Measurements from ENCODE around the gene YIPF6.
"Not testable (repeated sequence)": the region's sequence is repeated elsewhere in the genome, so short reads cannot be mapped to it uniquely, and the experiment has no call there.

The YIPF6 gene

DNA sequence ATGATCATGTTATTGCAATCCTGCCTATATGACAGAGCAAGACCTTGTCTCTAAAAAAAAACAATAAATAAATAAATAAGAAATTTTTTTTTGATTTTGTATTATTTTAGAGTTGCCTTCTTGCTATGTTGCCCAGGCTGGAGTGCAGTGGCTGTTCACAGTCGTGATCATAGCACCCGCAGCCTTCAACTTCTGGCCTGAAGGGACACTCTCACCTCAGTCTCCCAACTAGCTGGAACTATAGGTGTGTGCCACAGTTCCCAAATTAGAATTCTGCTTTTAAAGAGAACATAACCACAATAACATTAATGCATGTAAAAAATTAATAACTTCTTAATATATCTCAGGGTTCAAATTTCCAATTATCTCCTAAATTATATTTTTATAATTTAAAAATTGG, 7.8 kb downstream of the YIPF6 start:
- DNase-seq (ENCODE audit: low read depth), result no peak

DNA sequence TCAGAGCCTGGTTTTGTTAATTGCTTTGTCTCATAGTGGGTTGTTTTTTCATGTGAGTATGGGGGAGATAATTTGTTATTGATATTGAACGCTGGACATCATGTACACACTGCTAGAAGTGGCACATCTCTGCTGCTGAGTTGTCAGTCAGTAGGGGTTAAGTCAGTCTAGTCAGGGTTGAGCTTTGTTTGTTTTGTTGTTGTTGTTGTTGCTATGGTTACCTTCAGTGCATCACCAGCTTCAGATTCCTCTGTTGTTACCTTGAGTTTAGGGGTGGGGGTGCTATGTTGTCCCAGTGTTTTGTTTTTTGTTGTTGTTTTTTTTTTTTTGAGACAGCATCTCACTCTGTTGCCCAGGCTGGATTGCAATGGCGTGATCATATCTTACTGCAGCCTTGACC, 9.9 kb downstream of the YIPF6 start:
- DNase-seq (ENCODE audit: low read depth), result no peak

DNA sequence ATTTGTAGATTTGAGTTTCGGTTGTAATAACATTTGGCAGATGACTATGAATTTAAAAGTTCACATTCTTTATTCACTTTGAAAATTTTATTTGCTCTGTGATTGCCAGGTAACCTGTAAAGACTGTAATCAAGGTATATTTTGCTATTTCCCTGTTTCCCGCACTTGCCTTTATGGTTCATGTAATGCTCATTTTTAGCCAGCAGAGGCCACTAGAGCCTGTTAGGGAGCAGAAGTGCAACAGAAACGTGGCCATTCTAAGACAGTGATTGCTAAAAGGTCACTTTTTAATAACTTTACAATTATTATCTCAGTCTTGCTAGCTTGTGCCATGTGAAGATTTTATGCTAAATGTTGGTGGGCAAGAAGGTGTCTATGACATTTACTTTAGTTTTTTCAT, 12.4 kb downstream of the YIPF6 start:
- no peak for DNase-seq (ENCODE audit: low read depth)

DNA sequence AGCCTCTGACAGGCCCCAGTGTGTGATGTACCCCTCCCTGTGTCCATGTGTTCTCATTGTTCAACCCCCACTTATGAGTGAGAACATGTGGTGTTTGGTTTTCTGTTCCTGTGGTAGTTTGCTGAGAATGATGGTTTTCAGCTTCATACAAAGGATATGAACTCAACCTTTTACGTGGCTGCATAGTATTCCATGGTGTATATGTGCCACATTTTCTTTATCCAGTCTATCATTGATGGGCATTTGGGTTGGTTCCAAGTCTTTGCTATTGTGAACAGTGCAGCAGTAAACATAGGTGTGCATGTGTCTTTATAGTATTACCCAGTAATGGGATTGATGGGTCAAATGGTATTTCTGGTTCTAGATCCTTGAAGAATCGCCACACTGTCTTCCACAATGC, 25.8 kb downstream of the YIPF6 start:
- DNase-seq (ENCODE audit: low read depth), result not testable (repeated sequence)

DNA sequence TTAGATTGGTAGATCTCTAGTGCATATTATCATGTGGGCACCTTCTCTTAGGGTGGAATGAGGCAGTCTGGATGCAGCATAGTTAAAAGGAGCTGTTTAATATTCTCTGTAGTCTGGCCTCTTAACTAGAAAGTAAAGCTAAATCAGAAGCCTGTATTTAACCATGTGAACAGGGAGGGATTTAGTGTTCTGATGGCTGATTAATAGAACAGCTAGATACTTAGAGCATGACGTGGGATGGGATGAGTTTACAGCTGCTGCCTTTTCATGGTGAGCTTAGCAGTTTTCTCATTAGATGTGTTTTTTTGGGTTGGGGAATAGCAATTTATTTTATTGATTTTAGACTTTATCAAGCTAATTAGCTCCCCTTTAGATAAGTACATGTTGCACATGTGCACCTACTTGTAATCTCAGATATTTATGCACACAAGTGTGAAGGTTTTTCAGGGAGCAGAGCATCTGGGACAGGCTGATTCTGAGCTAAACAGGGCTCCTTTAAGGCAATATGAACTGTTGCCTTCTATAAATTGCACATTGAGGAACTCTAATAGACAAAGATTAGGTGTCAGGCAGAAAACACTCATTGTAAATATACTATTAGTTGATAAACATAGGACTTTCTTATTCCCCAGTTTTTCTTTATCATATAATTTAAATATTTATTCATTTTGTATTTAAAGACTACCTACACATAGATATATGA, 34.1 kb downstream of the YIPF6 start:
- DNase-seq (ENCODE audit: low read depth), result no peak

DNA sequence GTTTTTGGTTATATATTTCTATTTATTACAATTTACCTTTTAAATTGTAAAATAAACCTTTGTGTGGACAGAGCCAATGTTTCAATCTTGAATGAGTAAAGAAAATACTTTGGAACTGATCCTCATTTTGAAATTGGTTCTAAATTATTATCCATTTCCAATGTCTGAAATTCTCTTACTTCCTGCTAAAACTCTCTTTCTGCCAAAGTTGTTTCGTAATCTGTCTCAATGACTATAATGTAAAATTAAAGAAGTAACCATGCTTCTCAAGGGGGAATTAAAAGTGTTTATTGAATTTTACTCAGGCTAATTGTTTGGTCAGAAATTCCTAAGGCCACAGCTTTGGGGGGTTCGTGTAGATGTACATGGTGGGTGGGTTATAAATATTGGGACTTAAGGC, 34.8 kb downstream of the YIPF6 start:
- no peak for DNase-seq (ENCODE audit: low read depth)

DNA sequence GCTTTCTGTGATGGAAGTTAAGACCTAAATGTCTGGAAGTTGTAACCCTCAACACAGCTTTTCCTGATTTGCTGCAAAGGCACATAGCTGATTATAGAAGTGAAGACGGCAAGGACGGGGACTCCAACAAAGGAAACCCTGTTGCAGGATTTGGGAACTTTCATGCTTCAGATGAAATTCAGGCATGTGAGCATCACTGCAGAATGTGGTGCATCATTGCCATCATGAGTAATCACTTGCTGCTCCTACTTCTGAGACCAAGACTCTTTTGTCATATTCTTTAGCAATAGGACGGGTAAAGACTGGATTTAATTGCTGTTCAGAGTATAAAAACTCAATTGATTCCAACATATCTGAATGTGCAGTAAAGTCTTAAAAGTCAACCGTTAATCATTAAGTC, 35.8 kb downstream of the YIPF6 start:
- DNase-seq (ENCODE audit: low read depth), result no peak

DNA sequence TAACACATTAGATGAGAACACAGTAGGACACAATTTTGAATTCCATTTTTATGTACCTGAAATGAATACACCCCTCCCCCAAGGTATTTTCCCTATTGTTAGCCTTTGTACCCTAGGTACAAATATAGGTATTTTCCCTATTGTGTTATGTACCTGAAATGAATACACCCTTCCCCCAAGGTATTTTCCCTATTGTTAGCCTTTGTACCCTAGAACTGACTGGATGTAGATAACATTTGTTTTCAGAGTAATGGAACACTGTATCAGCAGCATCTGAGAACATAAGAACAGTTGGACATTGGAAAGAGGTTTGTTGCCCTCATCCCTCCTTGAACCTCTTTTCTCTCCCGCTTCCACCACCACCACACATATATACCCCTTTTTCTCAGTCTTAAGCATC, 37.6 kb downstream of the YIPF6 start:
- DNase-seq (ENCODE audit: low read depth), result no peak

DNA sequence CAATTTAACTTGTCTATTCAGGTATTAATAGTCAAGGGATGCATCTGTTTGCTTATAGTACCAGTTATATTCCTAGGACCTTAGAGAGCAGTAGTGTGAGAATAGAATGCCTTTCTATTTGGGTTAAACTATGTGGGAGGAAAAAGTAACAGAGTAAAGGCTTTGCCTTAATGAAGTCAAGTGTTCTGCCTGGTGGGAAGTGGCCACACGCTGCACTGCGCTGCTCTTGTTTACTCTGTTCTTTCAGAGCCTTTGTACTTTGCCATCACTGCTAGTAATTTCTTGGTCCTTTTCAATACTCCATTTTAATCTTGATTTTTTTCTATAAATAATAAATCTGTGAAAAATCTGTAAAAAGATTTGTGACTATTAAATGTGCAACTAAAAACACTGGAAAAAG, 38.0 kb downstream of the YIPF6 start:
- no peak for DNase-seq (ENCODE audit: low read depth)

DNA sequence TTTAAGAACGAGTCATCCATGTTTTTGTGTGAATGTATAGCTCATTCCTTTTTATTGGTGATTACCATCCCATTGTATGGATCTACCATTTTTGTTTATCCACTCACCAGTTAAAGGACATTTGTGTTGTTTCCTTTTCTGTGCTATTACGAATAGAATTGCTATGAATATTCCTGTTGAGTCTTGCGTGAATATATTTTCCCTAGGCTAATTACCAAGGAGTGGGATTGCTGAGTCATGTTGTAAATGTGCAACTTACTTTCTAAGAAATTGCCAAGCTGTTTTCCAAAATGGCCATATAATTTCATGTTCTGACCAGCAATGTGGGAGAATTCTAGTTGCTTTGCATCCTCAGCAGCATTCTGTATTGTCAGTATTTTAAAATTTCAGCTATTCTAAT, 51.3 kb downstream of the YIPF6 start:
- DNase-seq (ENCODE audit: low read depth), result no peak

DNA sequence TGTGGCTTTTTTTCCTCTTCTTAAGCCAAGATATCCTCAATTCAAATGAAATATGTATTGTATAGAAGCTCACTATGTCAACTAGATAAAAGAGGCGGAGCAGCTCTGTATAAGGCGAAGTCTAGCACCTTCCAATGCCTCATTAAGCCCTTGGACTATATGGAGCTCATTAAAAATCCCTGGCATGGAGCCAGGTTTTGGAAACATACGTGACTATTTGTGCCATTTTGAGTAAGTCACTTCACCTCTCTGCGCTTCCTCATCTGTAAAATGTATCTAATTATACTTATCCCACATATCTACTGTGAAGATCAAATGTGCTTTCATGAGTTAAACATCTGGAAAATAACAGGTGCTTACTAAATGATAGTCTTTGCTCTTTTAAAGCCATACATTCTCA, 57.2 kb downstream of the YIPF6 start:
- no peak for DNase-seq (ENCODE audit: low read depth)

DNA sequence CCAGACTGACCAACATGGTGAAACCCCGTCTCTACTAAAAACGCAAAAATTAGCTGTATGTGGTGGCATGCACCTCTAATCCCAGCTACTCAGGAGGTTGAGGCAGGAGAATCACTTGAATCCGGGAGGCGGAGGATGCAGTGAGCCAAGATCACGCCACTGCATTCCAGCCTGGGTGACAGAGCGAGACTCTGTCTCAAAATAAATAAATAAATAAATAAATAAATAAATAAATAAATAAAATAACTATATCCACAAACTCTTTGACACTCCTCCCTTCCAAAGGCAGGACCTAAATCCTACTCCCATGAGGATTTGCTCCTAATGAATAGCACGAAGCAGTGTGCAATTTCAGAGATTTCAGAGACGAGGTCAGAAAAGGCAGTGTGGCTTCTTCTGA, 58.3 kb downstream of the YIPF6 start:
- DNase-seq (ENCODE audit: low read depth), result not testable (repeated sequence)

DNA sequence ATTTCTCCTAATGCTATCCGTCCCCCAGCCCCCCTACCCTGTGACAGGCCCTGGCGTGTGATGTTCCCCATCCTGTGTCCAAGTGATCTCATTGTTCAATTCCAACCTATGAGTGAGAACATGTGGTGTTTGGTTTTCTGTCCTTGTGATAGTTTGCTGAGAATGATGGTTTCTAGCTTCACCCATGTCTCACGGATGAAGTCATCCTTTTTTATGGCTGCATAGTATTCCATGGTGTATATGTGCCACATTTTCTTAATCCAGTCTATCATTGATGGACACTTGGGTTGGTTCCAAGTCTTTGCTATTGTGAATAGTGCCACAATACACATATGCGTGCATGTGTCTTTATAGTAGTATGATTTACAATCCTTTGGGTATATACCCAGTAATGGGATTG, 61.1 kb downstream of the YIPF6 start:
- DNase-seq (ENCODE audit: low read depth), result not testable (repeated sequence)

DNA sequence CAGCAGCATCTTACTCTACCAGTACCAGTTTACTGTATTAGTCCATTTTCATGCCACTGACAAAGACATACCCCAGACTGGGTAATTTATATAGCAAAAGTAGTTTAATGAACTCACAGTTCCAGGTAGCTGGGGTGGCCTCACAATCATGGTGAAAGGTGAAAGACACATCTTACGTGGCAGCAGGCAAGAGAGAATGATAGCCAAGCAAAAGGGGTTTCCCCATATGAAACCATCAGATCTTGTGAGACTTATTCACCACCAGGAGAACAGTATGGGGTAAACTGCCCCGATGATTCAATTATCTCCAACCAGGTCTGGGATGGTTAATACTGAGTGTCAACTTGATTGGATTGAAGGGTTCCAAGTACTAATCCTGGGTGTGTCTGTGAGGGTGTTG, 69.3 kb downstream of the YIPF6 start:
- DNase-seq (ENCODE audit: low read depth), result no peak

DNA sequence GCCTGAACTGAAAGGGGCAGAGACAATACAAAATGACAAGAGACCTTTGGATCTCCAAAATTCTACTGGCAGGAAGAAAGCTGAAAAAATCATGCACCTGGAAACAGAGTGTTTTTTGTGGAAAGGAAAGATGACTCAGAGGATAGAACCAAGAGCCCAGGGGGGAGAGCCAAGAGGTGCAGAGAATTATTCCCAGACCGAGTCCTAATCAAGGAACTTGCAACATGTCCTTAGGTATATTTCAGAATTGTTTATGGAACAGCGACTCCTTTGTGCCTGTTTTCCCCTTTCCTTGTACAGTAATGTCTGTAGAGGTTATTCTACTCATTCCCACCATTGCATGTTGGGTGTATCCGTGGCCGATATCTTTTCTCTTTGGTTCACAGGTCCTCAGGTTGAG, 71.7 kb downstream of the YIPF6 start:
- no peak for DNase-seq (ENCODE audit: low read depth)

DNA sequence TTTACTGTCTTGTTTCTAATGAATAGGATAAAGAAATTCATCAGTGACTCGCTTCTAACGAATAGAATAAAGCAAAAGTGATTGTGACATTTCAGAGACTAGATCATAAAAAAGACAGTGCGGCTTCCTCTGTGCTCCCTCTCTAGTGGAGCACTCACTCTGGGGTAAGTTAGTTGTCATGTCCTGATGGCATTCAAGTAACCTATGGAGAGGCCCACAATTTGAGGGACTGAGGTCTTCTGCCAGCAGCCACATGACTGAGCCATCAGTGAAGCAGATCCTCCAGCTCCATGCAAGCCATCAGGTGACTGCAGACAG, 72.4 kb downstream of the YIPF6 start:
- DNase-seq (ENCODE audit: low read depth), result no peak

DNA sequence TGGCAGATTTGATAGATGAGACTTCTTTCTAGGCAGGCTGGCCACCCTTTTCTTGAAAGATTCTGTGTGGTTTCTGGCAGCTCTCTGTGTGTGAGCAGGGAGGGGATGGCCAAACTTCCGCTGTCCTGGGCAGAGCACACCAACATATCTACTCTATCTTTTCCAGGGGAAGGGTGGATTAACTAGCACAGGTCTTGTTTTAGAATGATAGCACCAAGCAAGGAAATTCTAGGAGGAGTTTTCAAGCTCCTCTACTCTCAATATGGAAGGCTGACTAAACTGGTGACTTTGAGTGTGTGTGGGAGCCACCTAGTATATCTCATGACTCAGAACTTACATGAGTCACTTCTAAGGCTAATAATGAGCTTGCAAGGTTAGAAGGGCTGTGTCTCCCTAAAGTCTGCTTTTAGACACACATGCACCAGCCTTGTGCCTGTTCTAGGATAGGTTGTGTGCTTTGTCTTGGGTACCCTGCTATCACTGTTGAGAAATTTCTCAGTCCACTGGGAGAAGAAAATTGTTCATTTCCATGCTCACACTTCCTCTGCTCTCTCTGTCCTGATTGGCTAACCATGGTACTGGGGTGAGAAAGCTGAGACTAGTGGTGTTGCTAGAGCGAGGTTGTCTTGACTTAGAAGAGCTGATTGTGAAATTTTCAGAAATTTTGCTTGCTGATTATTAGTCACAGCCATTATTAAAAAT, 72.9 kb downstream of the YIPF6 start:
- DNase-seq (ENCODE audit: low read depth), result no peak

DNA sequence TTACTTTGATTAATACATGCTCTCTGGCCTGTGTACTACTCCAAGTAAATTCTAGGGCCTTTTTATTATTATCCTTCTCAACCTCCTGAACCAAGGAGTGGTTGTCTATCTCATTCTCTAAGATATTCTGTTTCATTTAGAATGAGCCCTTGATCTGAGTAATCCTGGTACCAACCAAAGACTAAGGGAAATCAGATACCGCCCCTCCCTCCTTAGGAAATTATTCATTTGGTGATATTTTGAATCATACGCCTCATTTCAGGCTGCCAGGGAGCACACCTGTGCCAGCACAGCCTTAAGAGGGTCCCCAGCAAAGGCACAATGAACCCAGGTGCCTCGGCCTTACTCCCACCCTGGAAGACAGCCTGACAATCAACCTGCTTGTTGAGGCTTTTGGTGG, 75.4 kb downstream of the YIPF6 start:
- no peak for DNase-seq (ENCODE audit: low read depth)

DNA sequence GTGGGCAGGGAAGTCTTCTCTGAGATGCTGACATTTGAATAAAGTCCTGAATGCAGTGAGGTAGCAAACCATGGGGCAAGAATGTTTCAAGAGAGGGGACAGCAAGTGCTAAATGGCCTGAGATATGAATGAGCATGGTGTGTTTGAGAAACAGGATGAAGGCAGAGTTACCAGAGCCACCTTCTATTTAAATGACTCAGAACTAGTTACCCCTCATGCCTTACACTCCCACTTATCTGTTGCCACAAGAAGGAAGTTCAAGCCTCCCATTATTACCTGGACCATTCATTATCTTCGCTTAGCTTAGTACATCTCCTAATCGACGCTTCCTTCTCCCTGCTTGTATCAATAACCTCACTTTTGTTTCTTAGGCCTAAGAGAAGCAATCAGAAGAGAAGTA, 81.0 kb downstream of the YIPF6 start:
- DNase-seq (ENCODE audit: low read depth), result no peak

DNA sequence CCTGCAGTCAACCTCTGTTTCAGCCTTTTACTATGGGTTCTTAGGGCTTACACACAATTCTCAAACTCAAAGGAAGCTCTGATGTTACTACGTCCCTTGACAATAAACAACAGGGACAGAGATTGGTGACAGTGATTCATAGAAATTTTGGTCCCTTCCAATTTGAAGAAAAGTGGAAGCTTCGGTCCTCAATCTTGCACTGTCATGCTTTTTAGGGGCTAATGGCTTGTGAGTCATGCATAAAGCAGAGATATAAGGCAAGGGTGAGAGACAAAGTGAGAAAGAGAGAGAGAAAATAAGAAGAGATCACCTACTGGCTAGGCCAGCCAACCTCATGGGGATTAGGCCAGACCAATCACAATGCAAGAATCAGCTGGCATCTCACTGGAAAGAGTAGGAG, 85.4 kb downstream of the YIPF6 start:
- DNase-seq (ENCODE audit: low read depth), result no peak

All from activated T-helper 1 cell treated with Interleukin-2 at 50 U/mL for 16 hours (primary cell).